Measurements from ENCODE around the gene MYO9A. TPM values are rescaled to one million over a fixed set of nuclear protein-coding genes. Genes with fewer than 3 reads are reported as not detected.

MYO9A gene
- total RNA-seq, 1 donor from 2014 or later: 50.6 TPM

DNA sequence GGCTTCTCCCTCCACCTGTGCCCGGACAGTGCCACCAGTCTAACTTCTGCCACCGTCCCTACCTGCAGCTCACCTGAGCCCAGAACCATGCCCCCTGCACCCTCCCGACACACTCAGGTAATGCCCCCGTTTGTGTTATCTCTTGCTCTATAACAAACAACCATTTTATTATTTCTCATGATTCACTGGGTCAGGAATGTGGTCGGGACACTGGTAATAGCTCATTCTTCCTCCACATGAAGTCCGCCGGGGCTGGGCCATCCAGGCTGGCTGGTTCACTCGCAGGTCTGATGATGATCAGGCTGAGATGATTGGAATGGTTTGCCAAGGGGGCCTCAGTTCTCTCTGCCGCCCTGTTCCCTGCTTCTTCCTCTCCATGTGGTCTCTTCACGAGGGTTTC, 327.9 kb downstream of the MYO9A start:
- intact Hi-C loops (cut with micrococcal nuclease): no loop called here
- no peak overlapping the region for H3K27ac Mint-ChIP-seq
- H3K36me3 Mint-ChIP-seq (ENCODE audit: low read depth): no peaks in the 10 kb centered on the region
- POLR2A ChIA-PET: no interaction called here
- no peaks in the 10 kb centered on the region for H3K9me3 Mint-ChIP-seq
- ATAC-seq (ENCODE audit: low read depth) (no peak), DNase-seq (no peak)
- CTCF ChIA-PET: interaction anchor here (0.6 to 1.2 kb wide), 2 partner anchors 11 to 366 kb away, joined by 3 read pairs; no protein-coding TSS in a partner anchor
- H3K4me1 Mint-ChIP-seq: no peaks in the 10 kb centered on the region
- H3K27me3 Mint-ChIP-seq: peaks cover 4% of the 10 kb centered on the region
- no peak overlapping the region for H3K4me3 Mint-ChIP-seq
- no peak for TF ChIP-seq CTCF (IDR thresholded peaks at IDR 0.05)

DNA sequence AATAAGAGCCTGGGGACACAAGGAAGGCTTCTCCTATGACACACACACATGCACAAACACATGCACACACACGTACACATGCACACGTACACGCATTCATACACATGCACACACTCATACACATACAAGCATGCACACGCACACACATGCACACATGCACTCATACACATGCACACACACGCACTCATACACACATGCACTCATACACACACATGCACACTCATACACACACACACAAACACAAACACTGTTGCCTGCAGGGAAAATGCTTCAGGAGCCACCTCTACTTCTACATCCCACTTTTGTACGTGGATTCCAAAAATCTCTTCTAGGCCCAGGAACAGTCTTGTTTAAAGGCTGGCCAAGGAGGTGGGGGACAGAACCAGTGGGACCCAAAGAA, 328.3 kb downstream of the MYO9A start:
- intact Hi-C loops (cut with micrococcal nuclease): no loop called here
- no peaks in the 10 kb centered on the region for H3K4me1 Mint-ChIP-seq
- TF ChIP-seq CTCF (IDR thresholded peaks at IDR 0.05): no peak
- DNase-seq (no peak), ATAC-seq (ENCODE audit: low read depth) (no peak)
- no peaks in the 10 kb centered on the region for H3K9me3 Mint-ChIP-seq
- no peak overlapping the region for H3K27ac Mint-ChIP-seq
- H3K36me3 Mint-ChIP-seq (ENCODE audit: low read depth): no peaks in the 10 kb centered on the region
- ChIA-PET POLR2A (no interaction called here), CTCF (interaction anchor here (1.2 kb wide), 1 partner anchor 366 kb away, joined by 3 read pairs; no protein-coding TSS in a partner anchor)
- peaks cover 4% of the 10 kb centered on the region for H3K27me3 Mint-ChIP-seq
- H3K4me3 Mint-ChIP-seq: no peak overlapping the region

GRCh38 chr15:71788646-71789579, 329.0 kb downstream of the MYO9A start:
- intact Hi-C loops (cut with micrococcal nuclease): no loop called here
- Mint-ChIP-seq H3K9me3 (no peaks in the 10 kb centered on the region), H3K4me1 (no peaks in the 10 kb centered on the region), H3K27ac (no peak overlapping the region), H3K4me3 (no peak overlapping the region), H3K36me3 (ENCODE audit: low read depth) (no peaks in the 10 kb centered on the region), H3K27me3 (peaks cover 4% of the 10 kb centered on the region)
- ATAC-seq (ENCODE audit: low read depth): no peak
- DNase-seq: no peak
- CTCF ChIA-PET: no interaction called here
- POLR2A ChIA-PET: no interaction called here
- TF ChIP-seq CTCF (IDR thresholded peaks at IDR 0.05): no peak

DNA sequence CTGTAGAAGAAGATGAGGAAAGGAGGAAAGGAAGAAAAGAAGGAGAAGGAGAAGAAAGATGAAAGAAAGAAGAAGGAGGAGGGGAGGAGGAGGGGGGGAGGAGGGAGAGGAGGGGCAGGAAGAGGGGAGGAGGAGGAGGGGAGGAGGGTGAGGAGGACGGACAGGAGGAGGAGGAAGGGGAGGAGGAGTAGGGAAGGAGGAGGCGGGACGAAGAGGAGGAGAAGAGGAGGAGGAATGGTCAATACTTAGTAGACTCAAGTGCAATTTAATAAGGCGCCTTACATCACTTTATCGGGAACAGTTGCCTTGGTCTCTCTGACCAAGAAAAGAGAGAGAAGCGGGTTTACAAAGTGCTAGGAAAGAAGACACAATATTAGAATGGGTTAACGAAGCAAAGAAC, 331.3 kb downstream of the MYO9A start:
- Mint-ChIP-seq H3K4me3 (no peak overlapping the region), H3K27ac (no peak overlapping the region), H3K4me1 (no peaks in the 10 kb centered on the region), H3K36me3 (ENCODE audit: low read depth) (no peaks in the 10 kb centered on the region), H3K27me3 (peaks cover 4% of the 10 kb centered on the region), H3K9me3 (no peaks in the 10 kb centered on the region)
- ATAC-seq (ENCODE audit: low read depth) (no peak), DNase-seq (no peak)
- intact Hi-C loops (cut with micrococcal nuclease): no loop called here
- ChIA-PET POLR2A (no interaction called here), CTCF (interaction anchor here (0.9 to 1.1 kb wide), 2 partner anchors 369 kb away, joined by 3 read pairs; no protein-coding TSS in a partner anchor)
- no peak for TF ChIP-seq CTCF (IDR thresholded peaks at IDR 0.05)

GRCh38 chr15:71785996-71786395, 332.0 kb downstream of the MYO9A start:
- Mint-ChIP-seq H3K4me3 (no peak overlapping the region), H3K36me3 (ENCODE audit: low read depth) (no peaks in the 10 kb centered on the region), H3K9me3 (no peaks in the 10 kb centered on the region), H3K27ac (no peak overlapping the region), H3K27me3 (peaks cover 9% of the 10 kb centered on the region), H3K4me1 (no peaks in the 10 kb centered on the region)
- TF ChIP-seq CTCF (IDR thresholded peaks at IDR 0.05): no peak
- ChIA-PET POLR2A (no interaction called here), CTCF (interaction anchor here (0.9 kb wide), 1 partner anchor 370 kb away, joined by 3 read pairs; no protein-coding TSS in a partner anchor)
- intact Hi-C loops (cut with micrococcal nuclease): no loop called here
- ATAC-seq (ENCODE audit: low read depth) (no peak), DNase-seq (no peak)
